ENCODE results near the gene SLC25A47. TPM values are rescaled to one million over a fixed set of nuclear protein-coding genes. Genes with fewer than 3 reads are reported as not detected.

The SLC25A47 gene
- total and polyA plus RNA-seq, 9 of the 15 experiments (the other 6 are each of a cell fraction or from before 2014, with no cell fraction given): 0.09 to 0.23 (median 0.22) TPM; not detected in 6

DNA sequence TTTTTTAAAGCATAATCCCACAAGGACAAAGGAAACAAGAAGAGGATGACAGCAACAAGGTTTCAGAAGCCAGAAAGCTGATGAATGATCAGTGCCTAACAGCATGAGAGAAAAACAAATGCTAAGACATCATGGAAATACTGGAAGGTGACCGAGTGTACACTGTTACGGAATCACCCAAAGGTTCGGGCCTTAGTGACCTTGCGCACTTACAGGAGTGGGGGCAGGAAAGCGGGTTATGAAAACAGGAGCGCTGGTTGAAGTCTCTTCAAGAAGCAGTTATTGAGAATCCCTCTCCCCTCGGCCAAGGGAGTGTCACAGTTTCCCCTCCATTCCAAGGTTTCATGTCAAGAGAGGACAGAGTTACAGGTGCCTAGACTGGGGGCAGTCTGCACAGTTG lies 42.6 kb downstream of the SLC25A47 start:
- no peak; the same call in 1 of the 3 replicates for ATAC-seq
- WGBS (ENCODE audit: insufficient coverage, low coverage, missing lambda C conversion rate): 83% methylated on average over 7 of the region's 7 CpGs
- 0 out of 2 replicates have a peak, but pooled peaks cover 18% of the 10 kb centered on the region for H4K20me1 ChIP-seq (replicated peaks; ENCODE audit: control insufficient read depth, insufficient read depth, low read length)
- H3K4me3 ChIP-seq: no peak overlapping the region
- H3K79me2 ChIP-seq (ENCODE audit: control insufficient read depth, insufficient read depth, low read length): peaks cover 56% of the 10 kb centered on the region
- H3K9me3 ChIP-seq (replicated peaks; ENCODE audit: control insufficient read depth, insufficient read depth, low read depth, low read length): no peaks in the 10 kb centered on the region
- H3K36me3 ChIP-seq (ENCODE audit: control insufficient read depth, insufficient read depth, low read length): peaks cover 92% of the 10 kb centered on the region
- H3K9me1 ChIP-seq (ENCODE audit: control insufficient read depth, insufficient read depth, low read length): peaks cover 3% of the 10 kb centered on the region
- H2AFZ ChIP-seq (ENCODE audit: low read depth, low read length): no peak overlapping the region
- H3K27me3 ChIP-seq (ENCODE audit: control insufficient read depth in 2 of 2, insufficient read depth in 2 of 2, low read length in 2 of 2): no peaks in the 10 kb centered on the region
- TF ChIP-seq RB1 (IDR thresholded peaks at IDR 0.05; ENCODE audit: low read depth) (no peak), PHB (CRISPR knock-in tag; IDR thresholded peaks at IDR 0.05) (no peak), PREB (CRISPR knock-in tag; IDR thresholded peaks at IDR 0.05) (no peak), ADNP (tag; IDR thresholded peaks at IDR 0.05) (no peak), FOXK2 (conservative IDR thresholded peaks at IDR 0.05 in 1 of 2, IDR thresholded peaks at IDR 0.05 in 1 of 2; ENCODE audit: low read depth in 2 of 2) (no peak), CREB3L1 (IDR thresholded peaks at IDR 0.05; ENCODE audit: borderline replicate concordance, low read depth) (no peak), DLX4 (CRISPR knock-in tag; IDR thresholded peaks at IDR 0.05) (no peak), C11orf30 (IDR thresholded peaks at IDR 0.05; ENCODE audit: low read depth) (no peak), MBD2 (IDR thresholded peaks at IDR 0.05; ENCODE audit: borderline replicate concordance, low read depth) (no peak), ZNF507 (tag; conservative IDR thresholded peaks at IDR 0.05) (no peak), ATF4 (CRISPR knock-in tag; IDR thresholded peaks at IDR 0.05) (no peak), IRF2 (CRISPR knock-in tag; IDR thresholded peaks at IDR 0.05) (no peak)
- TF ChIP-seq, protein P1, sequence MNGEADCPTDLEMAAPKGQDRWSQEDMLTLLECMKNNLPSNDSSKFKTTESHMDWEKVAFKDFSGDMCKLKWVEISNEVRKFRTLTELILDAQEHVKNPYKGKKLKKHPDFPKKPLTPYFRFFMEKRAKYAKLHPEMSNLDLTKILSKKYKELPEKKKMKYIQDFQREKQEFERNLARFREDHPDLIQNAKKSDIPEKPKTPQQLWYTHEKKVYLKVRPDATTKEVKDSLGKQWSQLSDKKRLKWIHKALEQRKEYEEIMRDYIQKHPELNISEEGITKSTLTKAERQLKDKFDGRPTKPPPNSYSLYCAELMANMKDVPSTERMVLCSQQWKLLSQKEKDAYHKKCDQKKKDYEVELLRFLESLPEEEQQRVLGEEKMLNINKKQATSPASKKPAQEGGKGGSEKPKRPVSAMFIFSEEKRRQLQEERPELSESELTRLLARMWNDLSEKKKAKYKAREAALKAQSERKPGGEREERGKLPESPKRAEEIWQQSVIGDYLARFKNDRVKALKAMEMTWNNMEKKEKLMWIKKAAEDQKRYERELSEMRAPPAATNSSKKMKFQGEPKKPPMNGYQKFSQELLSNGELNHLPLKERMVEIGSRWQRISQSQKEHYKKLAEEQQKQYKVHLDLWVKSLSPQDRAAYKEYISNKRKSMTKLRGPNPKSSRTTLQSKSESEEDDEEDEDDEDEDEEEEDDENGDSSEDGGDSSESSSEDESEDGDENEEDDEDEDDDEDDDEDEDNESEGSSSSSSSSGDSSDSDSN (IDR thresholded peaks at IDR 0.05; ENCODE audit: borderline replicate concordance in 1 of 2, low read depth in 2 of 2, low read length in 2 of 2): no peak
- TF ChIP-seq, protein P2, sequence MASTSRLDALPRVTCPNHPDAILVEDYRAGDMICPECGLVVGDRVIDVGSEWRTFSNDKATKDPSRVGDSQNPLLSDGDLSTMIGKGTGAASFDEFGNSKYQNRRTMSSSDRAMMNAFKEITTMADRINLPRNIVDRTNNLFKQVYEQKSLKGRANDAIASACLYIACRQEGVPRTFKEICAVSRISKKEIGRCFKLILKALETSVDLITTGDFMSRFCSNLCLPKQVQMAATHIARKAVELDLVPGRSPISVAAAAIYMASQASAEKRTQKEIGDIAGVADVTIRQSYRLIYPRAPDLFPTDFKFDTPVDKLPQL (IDR thresholded peaks at IDR 0.05; ENCODE audit: extremely low read depth, insufficient read length): no peak
- no TSS peak for BruUV-seq (replicated peaks)
- H3K4me2 ChIP-seq (ENCODE audit: insufficient read depth, low read length): no peak overlapping the region
- FAIRE-seq: no peak
- POLR2A ChIA-PET: interaction anchor here (0.6 to 1.5 kb wide), 6 partner anchors 9 to 34 kb away, joined by 3 to 4 read pairs (median 3); no protein-coding TSS in a partner anchor
- H3K4me1 ChIP-seq (replicated peaks in 1 of 2; ENCODE audit: control insufficient read depth in 2 of 2, insufficient read depth in 2 of 2, low read length in 2 of 2): 0 out of 5 replicates have a peak, but pooled peaks cover 0 to 3% of the 10 kb centered on the region in 2 experiments
- no peak overlapping the region for H3K27ac ChIP-seq (ENCODE audit: extremely low read depth, low read depth, low read length)
- intact Hi-C loops (cut with micrococcal nuclease): no loop called here
- in situ Hi-C loops (cut with MboI): no loop called here
- H3K9ac ChIP-seq (ENCODE audit: insufficient read depth in 1 of 2, low read depth in 2 of 2, low read length in 2 of 2): no peak overlapping the region
- no peak for DNase-seq (ENCODE audit: extremely low read depth in 1 of 4, low spot score in 3 of 4)
- CTCF ChIA-PET (ENCODE audit: low intra/inter-chr PET ratio): interaction anchor here (0.7 kb wide), 1 partner anchor 79 kb away, joined by 6 read pairs; no protein-coding TSS in a partner anchor

All from K562 (cell line).